Epithelial cell of proximal tubule (primary cell): ENCODE results near the gene COL20A1. TPM values are rescaled to one million over a fixed set of nuclear protein-coding genes. Genes with fewer than 3 reads are reported as not detected.

Experiments
- DNase-seq: peaks from one replicate; pipeline ENCODE4 v3.0.0-alpha.2; 2011; ENCODE audit warnings: low read depth
- H3K4me3 ChIP-seq: 2 replicates; pipeline ENCODE4 v1.5.1; 2011; ENCODE audit warnings: low read depth, mild to moderate bottlenecking, low read length
- total RNA-seq: library from RNA; depleted of rRNA; stranded (reverse); fragments of >200 nt; gene quantifications from 2 replicates; pipeline ENCODE4 v1.2.3, GENCODE V29; 2015
- TF ChIP-seq, protein P1 (sequence below): conservative IDR thresholded peaks from 2 replicates; pipeline ENCODE4 v1.5.1; 2012; ENCODE audit warnings: low read depth, mild to moderate bottlenecking, low read length

The COL20A1 gene
- total RNA-seq, 1 donor from 2014 or later: not detected

DNA sequence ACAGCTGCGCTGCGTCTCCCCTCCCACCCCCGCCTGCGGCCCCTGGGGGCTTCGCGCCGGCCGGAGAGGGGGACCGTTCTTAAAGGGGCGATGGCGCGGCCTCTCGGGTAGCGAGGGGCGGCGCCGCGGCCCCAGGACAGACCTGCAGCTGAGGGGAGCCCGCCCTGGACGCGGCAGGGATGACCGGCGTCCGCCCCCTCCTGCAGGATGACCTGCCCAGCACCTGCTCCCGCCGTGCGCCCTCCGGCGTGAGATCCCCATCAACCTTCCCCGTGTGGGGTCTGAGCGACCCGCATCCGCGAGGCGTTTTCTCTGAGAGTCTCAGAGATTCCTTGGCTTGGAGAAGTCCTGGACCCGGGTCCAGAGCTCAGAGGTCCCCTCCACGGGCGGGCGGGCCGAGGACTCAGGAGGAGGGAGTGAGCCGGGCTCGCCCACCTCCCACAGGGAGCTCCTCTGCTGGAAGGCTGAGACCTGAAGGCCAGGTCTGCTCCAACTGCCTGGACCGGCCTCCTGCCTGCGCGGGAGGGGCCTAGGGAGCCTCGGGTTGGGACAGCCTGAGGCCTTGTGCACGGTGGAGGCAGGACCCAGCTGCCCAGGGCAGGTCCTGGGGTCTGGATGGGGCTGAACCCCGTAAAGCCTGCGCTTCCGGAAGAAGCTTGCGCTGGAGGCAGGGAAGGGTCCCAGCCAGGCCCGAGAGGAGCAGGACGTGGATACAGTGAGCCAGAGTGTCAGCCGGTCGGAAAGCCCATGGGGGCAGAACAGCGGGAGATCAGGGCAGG is 38.2 kb upstream of the COL20A1 start:
- TF ChIP-seq, protein P1, sequence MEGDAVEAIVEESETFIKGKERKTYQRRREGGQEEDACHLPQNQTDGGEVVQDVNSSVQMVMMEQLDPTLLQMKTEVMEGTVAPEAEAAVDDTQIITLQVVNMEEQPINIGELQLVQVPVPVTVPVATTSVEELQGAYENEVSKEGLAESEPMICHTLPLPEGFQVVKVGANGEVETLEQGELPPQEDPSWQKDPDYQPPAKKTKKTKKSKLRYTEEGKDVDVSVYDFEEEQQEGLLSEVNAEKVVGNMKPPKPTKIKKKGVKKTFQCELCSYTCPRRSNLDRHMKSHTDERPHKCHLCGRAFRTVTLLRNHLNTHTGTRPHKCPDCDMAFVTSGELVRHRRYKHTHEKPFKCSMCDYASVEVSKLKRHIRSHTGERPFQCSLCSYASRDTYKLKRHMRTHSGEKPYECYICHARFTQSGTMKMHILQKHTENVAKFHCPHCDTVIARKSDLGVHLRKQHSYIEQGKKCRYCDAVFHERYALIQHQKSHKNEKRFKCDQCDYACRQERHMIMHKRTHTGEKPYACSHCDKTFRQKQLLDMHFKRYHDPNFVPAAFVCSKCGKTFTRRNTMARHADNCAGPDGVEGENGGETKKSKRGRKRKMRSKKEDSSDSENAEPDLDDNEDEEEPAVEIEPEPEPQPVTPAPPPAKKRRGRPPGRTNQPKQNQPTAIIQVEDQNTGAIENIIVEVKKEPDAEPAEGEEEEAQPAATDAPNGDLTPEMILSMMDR: no peak
- DNase-seq: no peak
- H3K4me3 ChIP-seq: no peak overlapping the region

DNA sequence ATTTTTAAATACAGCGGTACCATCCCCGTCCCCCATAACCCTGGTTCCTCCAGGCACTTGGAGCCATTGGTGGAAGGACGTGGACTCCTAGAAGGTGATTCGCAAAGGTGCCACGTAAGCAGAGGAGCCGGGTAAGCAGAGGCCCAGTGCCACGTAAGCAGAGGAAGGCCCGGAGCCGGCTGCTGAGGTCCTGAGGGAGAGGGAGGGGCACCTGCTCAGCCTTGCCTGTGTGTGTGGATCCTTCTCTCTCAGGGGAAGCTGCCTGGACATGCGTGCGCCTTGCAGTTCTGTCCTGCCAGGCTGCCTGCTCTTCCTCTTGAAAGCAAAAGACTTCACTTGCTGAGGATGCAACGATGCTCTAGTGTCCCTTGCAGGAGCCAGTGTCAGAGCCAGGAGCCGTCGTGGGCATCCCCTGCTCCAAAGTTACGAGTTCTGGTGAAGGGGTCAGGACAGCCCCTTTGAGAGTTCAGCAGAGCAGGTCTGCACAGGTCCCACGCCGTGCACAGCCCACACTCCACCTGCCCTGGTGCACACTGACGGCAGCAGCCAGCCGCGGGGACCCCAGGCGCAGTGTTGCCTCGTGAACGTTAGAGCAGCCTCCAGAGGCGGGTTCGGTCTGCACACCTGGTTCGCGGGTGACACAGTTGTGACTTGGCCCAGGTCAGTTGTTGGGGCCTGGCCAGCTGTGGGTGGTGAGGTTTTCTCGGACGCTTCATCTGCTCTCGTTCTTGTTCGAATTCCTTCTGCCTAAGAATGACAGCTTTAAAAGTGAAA is 36.9 kb upstream of the COL20A1 start:
- H3K4me3 ChIP-seq: no peak overlapping the region
- TF ChIP-seq, protein P1: no peak
- DNase-seq: no peak

DNA sequence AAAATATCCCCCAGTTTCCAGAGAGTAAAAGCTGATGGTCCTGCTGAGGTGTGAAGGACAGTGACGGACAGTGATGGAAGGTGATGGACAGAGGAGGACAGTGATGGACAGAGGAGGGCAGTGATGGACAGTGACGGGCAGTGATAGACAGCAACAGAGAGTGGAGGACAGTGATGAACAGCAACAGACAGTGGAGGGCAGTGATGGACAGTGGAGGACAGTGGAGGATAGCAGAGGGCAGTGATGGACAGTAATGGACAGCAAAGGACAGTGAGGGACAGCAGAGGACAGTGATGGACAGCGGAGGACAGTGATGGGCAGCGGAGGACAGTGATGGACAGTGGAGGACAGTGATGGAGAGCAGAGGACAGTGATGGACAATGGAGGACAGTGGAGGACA is 36.0 kb upstream of the COL20A1 start:
- no peak overlapping the region for H3K4me3 ChIP-seq
- TF ChIP-seq, protein P1: no peak
- DNase-seq: no peak

DNA sequence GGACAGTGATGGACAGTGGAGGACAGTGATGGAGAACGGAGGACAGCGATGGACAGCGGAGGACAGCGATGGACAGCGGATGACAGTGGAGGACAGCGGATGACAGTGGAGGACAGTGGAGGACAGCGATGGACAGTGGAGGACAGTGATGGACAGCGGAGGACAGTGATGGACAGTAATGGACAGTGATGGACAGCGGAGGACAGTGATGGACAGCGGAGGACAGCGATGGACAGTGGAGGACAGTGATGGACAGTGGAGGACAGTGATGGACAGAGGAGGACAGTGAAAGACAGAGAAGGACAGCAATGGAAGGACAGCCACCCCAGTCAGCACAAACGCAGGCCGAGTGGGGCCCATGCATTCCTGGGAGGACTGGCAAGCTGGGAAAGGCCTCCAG is 35.4 kb upstream of the COL20A1 start:
- no peak for DNase-seq
- H3K4me3 ChIP-seq: no peak overlapping the region
- TF ChIP-seq, protein P1: no peak

DNA sequence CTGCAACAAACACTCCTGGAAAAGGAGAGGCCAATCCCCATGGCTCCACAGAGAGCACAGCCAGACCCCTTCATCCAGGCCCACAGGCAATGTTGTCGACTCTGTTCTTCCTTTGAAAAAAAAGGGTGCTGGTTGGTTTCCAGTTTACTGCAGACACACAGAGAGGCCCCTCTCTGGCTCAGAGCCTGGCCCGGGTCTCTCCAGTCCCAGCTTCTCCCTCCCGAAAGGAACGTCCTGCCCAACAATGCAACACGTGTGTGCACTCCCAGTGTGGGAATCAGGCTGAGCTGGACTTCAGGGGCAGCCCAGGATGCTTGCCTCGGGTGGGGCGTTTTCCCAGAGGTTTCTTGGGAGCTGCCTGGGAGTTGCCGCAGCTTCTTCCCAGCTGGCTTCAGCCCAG is 34.2 kb upstream of the COL20A1 start:
- H3K4me3 ChIP-seq: no peak overlapping the region
- TF ChIP-seq, protein P1: no peak
- DNase-seq: no peak

DNA sequence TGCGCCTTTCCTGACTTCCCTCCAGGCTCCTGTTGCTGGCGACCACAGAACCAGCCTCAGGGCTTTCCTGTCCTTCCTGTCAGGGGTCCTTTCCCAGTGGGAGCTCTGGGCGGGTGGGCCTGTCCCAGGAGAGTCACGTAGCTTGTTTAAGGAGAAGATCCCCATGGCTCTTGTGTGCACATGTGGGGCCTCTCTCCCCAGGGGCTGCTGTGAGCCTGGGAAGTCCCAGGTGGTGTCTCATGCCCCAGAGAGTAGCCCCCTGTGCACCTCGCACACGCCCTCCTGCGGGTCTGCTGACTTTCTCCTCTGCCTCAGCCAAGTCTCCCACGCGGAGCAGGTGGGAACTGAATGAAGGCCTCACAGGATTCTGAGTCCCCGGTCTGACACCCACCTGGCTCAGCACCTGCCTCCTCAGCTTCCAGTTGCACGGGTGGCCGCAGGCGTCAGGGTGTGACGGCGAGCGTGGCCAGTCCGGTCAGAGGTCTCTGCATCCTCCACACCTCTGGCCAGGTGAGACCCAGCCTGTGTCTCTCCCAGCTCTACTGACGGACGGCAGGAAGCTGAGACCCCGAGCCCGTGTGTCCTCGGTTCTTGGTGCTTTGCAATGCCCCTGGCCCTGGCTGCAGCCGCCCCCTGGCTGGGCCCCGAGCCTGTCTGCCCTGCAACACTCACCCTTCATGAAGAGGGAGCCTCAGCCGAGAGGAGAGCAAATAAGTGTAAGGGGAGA is 33.1 kb upstream of the COL20A1 start:
- TF ChIP-seq, protein P1: no peak
- H3K4me3 ChIP-seq: no peak overlapping the region
- DNase-seq: no peak
